Measurements from ENCODE around the gene GPR15LG. TPM values are rescaled to one million over a fixed set of nuclear protein-coding genes. Genes with fewer than 3 reads are reported as not detected.

Gene GPR15LG
- total RNA-seq, 1 donor from 2014 or later = 0.70 TPM

DNA sequence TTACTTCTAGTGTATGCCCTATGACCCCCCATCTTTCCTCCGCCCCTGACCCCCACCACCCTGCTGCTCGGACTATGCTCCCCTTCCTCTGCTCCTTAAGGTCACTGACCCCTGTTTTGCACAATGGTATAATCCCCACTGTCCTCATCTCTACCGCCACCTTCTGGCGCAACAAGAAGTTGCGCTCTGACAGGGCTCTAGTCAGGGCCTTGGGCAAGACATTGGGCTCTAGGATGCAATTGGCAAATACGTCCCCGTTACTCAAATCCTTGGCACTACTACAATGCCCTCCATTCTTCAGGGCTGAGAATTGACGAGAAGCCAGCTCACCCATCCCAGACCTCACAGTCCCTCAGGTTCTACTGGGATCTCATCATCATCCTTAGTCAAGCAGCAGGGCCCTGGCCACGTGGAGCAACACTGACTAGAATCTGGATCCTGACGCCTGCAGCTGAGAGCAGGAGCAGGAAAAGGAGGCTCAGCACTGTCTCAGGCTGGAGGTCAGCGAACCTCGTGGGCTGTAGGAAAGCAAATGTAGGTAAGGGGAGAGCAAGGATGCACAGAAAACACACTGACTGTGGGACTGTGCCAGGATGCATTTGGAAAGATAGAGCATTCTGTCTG is 41.1 kb downstream of the GPR15LG start:
- H3K27me3 Mint-ChIP-seq = peaks cover 24% of the 10 kb centered on the region
- no peak for DNase-seq (ENCODE audit: extremely low spot score, unreplicated experiment)
- H3K4me3 Mint-ChIP-seq = no peak overlapping the region
- no peaks in the 10 kb centered on the region for H3K9me3 Mint-ChIP-seq
- H3K27ac Mint-ChIP-seq = no peak overlapping the region
- no peaks in the 10 kb centered on the region for H3K36me3 Mint-ChIP-seq
- no peaks in the 10 kb centered on the region for H3K4me1 Mint-ChIP-seq (ENCODE audit: unreplicated experiment)
- TF ChIP-seq, protein P1, sequence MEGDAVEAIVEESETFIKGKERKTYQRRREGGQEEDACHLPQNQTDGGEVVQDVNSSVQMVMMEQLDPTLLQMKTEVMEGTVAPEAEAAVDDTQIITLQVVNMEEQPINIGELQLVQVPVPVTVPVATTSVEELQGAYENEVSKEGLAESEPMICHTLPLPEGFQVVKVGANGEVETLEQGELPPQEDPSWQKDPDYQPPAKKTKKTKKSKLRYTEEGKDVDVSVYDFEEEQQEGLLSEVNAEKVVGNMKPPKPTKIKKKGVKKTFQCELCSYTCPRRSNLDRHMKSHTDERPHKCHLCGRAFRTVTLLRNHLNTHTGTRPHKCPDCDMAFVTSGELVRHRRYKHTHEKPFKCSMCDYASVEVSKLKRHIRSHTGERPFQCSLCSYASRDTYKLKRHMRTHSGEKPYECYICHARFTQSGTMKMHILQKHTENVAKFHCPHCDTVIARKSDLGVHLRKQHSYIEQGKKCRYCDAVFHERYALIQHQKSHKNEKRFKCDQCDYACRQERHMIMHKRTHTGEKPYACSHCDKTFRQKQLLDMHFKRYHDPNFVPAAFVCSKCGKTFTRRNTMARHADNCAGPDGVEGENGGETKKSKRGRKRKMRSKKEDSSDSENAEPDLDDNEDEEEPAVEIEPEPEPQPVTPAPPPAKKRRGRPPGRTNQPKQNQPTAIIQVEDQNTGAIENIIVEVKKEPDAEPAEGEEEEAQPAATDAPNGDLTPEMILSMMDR (conservative IDR thresholded peaks at IDR 0.05) = peak; percentile 65

DNA sequence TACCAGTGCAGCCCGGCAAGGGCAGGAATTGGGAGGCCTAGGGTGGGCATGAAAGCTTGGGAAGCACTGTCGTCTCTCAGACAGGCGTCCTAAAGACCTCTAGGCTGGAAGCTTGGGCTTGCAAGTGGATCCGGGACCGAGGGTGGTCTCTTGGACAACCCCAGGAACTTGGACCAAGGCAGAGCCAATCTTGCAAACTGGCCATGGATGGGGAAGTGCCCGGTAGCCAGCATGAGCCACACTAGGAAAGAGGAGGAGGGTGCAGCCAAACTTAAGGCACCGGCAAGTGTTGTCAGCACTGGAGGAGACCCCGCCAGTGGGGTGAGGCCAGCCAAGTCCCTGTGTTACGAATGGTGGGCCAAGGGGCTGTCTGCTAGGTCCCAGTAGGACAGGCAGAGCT is 43.2 kb downstream of the GPR15LG start:
- no peaks in the 10 kb centered on the region for H3K9me3 Mint-ChIP-seq
- no peak for DNase-seq (ENCODE audit: extremely low spot score, unreplicated experiment)
- TF ChIP-seq, protein P1 (conservative IDR thresholded peaks at IDR 0.05) = no peak
- no peaks in the 10 kb centered on the region for H3K4me1 Mint-ChIP-seq (ENCODE audit: unreplicated experiment)
- H3K36me3 Mint-ChIP-seq = no peaks in the 10 kb centered on the region
- H3K27ac Mint-ChIP-seq = no peak overlapping the region
- H3K4me3 Mint-ChIP-seq = no peak overlapping the region
- peaks cover 23% of the 10 kb centered on the region for H3K27me3 Mint-ChIP-seq

DNA sequence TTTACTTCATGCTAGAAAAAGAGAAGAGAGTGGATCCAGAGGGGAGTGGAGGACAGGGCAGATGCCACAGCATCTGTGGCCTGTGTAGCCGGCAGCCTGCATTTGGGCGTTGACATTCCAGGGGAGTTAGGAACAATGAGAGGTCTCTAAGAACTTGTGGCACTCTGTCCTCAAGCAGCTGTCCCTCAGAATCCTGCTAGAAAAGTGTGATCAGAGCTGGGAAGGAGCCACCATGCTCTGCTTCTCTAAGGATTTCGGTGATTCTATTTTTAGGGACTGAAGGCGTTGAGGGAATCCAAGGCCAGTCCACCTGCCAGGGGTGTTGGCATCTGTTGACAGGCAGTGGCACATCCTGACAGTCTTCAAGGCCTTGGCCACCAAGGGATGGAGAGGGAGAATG is 44.1 kb downstream of the GPR15LG start:
- no peak overlapping the region for H3K27ac Mint-ChIP-seq
- no peaks in the 10 kb centered on the region for H3K9me3 Mint-ChIP-seq
- TF ChIP-seq, protein P1 (conservative IDR thresholded peaks at IDR 0.05) = no peak
- no peak for DNase-seq (ENCODE audit: extremely low spot score, unreplicated experiment)
- no peaks in the 10 kb centered on the region for H3K36me3 Mint-ChIP-seq
- no peak overlapping the region for H3K4me3 Mint-ChIP-seq
- H3K4me1 Mint-ChIP-seq (ENCODE audit: unreplicated experiment) = no peaks in the 10 kb centered on the region
- peaks cover 17% of the 10 kb centered on the region for H3K27me3 Mint-ChIP-seq

DNA sequence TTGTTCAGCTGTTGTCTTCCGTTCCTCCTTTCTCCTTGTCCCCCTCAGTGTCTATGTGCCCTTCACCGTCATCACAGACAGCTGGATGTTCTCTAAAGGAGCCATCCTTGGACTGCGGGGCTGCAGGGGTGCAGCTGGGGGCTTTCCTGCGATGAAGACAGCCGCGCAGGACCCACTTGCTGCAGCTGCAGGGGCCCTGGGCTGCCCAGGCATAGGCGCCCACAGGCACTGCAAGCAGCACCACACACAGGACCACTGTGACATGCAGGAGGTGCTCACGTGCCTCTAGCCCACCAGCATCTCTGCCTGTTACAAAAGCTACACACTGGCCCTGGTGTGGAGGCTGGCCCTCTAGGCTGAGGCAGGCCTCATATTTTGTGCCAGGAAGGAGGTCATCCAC is 48.3 kb downstream of the GPR15LG start:
- DNase-seq (ENCODE audit: extremely low spot score, unreplicated experiment) = no peak
- H3K36me3 Mint-ChIP-seq = no peaks in the 10 kb centered on the region
- H3K9me3 Mint-ChIP-seq = no peaks in the 10 kb centered on the region
- peaks cover 32% of the 10 kb centered on the region for H3K27me3 Mint-ChIP-seq
- no peak overlapping the region for H3K4me3 Mint-ChIP-seq
- TF ChIP-seq, protein P1 (conservative IDR thresholded peaks at IDR 0.05) = no peak
- no peak overlapping the region for H3K27ac Mint-ChIP-seq
- no peaks in the 10 kb centered on the region for H3K4me1 Mint-ChIP-seq (ENCODE audit: unreplicated experiment)

DNA sequence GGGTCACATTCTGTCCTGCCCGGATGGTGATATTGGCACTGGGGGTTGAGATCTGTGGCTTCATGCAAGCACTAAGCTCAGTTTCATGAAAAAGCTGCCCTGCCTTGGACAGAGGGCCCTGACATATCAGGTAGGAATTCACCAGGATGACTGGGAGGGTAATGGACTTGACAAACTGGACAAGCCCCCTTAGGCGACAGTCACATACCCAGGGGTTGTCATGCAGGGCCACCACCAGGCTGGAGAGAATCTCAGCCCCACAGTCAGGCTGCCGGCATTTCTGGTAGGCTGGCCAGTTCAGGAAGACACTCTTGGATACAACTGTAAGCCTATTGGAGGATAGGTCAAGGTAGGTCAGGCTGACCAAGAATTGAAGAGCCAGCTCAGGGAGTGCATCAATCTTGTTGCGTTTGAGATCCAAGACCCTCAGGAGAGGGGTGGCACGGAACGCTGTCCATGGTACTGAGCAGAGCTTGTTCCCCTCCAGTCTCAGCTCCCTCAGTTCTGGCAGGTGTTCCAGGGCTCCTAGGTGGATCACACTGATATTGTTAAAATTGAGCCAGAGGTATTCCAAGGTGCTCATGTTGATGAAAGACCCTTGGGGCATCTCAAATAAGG is 50.9 kb downstream of the GPR15LG start:
- H3K36me3 Mint-ChIP-seq = no peaks in the 10 kb centered on the region
- H3K4me1 Mint-ChIP-seq (ENCODE audit: unreplicated experiment) = no peaks in the 10 kb centered on the region
- no peak for DNase-seq (ENCODE audit: extremely low spot score, unreplicated experiment)
- H3K4me3 Mint-ChIP-seq = no peak overlapping the region
- peaks cover 46% of the 10 kb centered on the region for H3K27me3 Mint-ChIP-seq
- TF ChIP-seq, protein P1 (conservative IDR thresholded peaks at IDR 0.05) = no peak
- no peak overlapping the region for H3K27ac Mint-ChIP-seq
- no peaks in the 10 kb centered on the region for H3K9me3 Mint-ChIP-seq
